22Rv1 (cell line): ENCODE measurements around the gene DUOXA1.

ENCODE experiments used
- ZFX ChIP-seq: fragments of 450-650 bp; IDR thresholded peaks from 2 replicates; pipeline ENCODE4 v1.6.1; 2017; ENCODE audit warnings: antibody characterized with exemption, borderline replicate concordance
- TF ChIP-seq, protein P1 (sequence below): fragments of 450-650 bp; IDR thresholded peaks from 2 replicates; pipeline ENCODE4 v1.5.1; 2017; ENCODE audit warnings: mild to moderate bottlenecking

DNA sequence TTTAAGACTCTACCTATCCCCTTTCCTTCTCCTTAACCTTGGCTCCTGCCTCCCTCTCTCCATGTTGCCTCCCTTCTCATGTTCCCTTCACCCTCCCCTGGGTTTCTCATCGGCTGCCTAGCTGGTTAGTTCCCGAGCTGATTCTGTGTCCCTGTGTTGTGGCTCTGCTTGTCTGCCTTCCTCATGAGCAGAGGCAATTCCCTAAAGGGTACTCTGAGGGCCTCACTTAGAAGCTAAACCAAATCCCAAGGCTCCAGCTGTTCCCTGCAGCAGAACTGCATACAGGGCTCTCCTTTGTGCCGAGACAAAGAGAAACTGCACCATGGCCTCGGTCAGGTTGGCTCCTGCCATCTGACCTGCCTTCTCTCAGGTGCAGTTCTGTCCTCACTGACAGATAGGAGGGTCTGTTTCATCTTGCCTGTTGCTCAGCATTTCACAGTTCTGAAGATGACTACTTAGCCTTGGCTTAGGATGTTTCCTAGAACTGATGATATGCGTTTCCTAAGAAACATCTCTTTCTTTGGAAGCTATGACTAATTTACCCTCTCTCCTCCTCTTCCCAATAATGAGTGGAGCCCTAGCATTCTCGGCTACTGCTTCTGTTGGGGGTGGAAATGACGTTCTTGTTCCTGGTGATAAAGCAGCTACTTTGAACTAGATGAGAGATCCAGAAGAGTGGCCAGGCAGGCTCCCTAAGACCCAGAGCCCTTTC, 27.2 kb upstream of the DUOXA1 start:
- TF ChIP-seq, protein P1, sequence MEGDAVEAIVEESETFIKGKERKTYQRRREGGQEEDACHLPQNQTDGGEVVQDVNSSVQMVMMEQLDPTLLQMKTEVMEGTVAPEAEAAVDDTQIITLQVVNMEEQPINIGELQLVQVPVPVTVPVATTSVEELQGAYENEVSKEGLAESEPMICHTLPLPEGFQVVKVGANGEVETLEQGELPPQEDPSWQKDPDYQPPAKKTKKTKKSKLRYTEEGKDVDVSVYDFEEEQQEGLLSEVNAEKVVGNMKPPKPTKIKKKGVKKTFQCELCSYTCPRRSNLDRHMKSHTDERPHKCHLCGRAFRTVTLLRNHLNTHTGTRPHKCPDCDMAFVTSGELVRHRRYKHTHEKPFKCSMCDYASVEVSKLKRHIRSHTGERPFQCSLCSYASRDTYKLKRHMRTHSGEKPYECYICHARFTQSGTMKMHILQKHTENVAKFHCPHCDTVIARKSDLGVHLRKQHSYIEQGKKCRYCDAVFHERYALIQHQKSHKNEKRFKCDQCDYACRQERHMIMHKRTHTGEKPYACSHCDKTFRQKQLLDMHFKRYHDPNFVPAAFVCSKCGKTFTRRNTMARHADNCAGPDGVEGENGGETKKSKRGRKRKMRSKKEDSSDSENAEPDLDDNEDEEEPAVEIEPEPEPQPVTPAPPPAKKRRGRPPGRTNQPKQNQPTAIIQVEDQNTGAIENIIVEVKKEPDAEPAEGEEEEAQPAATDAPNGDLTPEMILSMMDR: no peak
- no peak for TF ChIP-seq ZFX
